CD14-positive monocyte (primary cell): ENCODE data around the gene GNA12. TPM values are rescaled to one million over a fixed set of nuclear protein-coding genes. Genes with fewer than 3 reads are reported as not detected.

Experiments
- DNase-seq, 3 donors: peaks; one replicate each; pipeline ENCODE4 v3.0.0-alpha.2; 2011 to 2022
- H2AFZ ChIP-seq: 2 replicates; pipeline ENCODE4 v1.6.0; 2012; ENCODE audit warnings: mild to moderate bottlenecking, low read depth, low read length, inconsistent platforms; ENCODE audit not compliant: insufficient read depth, poor library complexity, severe bottlenecking
- H3K27ac ChIP-seq, 2 donors: 1 replicate in 1 of 2; 2 replicates in 1 of 2; pipeline ENCODE4 v1.5.1; 2012 to 2013; ENCODE audit warnings: low read length in 2 of 2, control low read depth in 1 of 2, inconsistent platforms in 1 of 2, low read depth in 1 of 2, mild to moderate bottlenecking in 1 of 2
- H3K27me3 ChIP-seq, 2 donors: one replicate each; pipeline versions ENCODE4 v1.6.0 to v1.6.1; 2011 to 2013; ENCODE audit warnings: low read length in 2 of 2; ENCODE audit not compliant: control insufficient read depth in 2 of 2, insufficient read depth in 2 of 2
- H3K36me3 ChIP-seq, 2 donors: replicated peaks in 1 of 2; 1 replicate in 1 of 2; 2 replicates in 1 of 2; pipeline versions ENCODE4 v1.5.1 to v1.6.1; 2012 to 2013; ENCODE audit warnings: low read length in 2 of 2, control low read depth in 1 of 2, inconsistent platforms in 1 of 2, mild to moderate bottlenecking in 1 of 2; ENCODE audit not compliant: insufficient read depth in 2 of 2, control insufficient read depth in 1 of 2
- H3K4me1 ChIP-seq, 2 donors: 1 replicate in 1 of 2; 2 replicates in 1 of 2; pipeline versions ENCODE4 v1.5.1 to v1.6.1; 2012 to 2013; ENCODE audit warnings: low read length in 2 of 2, control low read depth in 1 of 2, inconsistent platforms in 1 of 2, mild to moderate bottlenecking in 1 of 2, moderate library complexity in 1 of 2; ENCODE audit not compliant: insufficient read depth in 2 of 2, control insufficient read depth in 1 of 2
- H3K4me2 ChIP-seq: replicated peaks from 2 replicates; pipeline ENCODE3; 2012; ENCODE audit warnings: low read length, moderate library complexity, mild to moderate bottlenecking; ENCODE audit not compliant: poor library complexity, severe bottlenecking; ENCODE audit errors: extremely low read depth
- H3K4me3 ChIP-seq, 3 experiments: fragments of 200-600 bp in 1 of 3; sonication (generic) in 1 of 3; replicated peaks in 1 of 3; 1 replicate in 2 of 3; 2 replicates in 1 of 3; pipeline ENCODE4 v1.5.1; 2011 to 2013; ENCODE audit warnings: low read length in 3 of 3, mild to moderate bottlenecking in 3 of 3, control low read depth in 2 of 3, low read depth in 2 of 3, inconsistent platforms in 1 of 3, moderate library complexity in 1 of 3
- H3K79me2 ChIP-seq: 2 replicates; pipeline ENCODE4 v1.6.0; 2012; ENCODE audit warnings: mild to moderate bottlenecking, control low read depth, inconsistent platforms, low read length, moderate library complexity; ENCODE audit not compliant: insufficient read depth
- H3K9ac ChIP-seq: 2 replicates; pipeline ENCODE4 v1.6.0; 2017; ENCODE audit warnings: low read length, mild to moderate bottlenecking; ENCODE audit not compliant: insufficient read depth, poor library complexity, severe bottlenecking
- H3K9me3 ChIP-seq, 2 donors: replicated peaks in 1 of 2; 1 replicate in 1 of 2; 2 replicates in 1 of 2; pipeline versions ENCODE4 v1.5.1 to v1.6.1; 2012 to 2013; ENCODE audit warnings: low read length in 2 of 2, control low read depth in 1 of 2; ENCODE audit not compliant: control insufficient read depth in 1 of 2, insufficient read depth in 1 of 2
- H4K20me1 ChIP-seq: 2 replicates; pipeline ENCODE4 v1.6.0; 2012; ENCODE audit warnings: mild to moderate bottlenecking, low read length, control low read depth, moderate library complexity; ENCODE audit not compliant: insufficient read depth
- H3K27ac Mint-ChIP-seq, 7 donors: one replicate each; pipeline ENCODE4 v1.8.0; 2020; ENCODE audit warnings: mild to moderate bottlenecking in 7 of 7, mixed read lengths in 7 of 7, moderate library complexity in 6 of 7, inconsistent platforms in 2 of 7
- H3K27me3 Mint-ChIP-seq, 3 donors: one replicate each; pipeline ENCODE4 v1.8.0; 2021 to 2022; ENCODE audit warnings: low read depth in 3 of 3, mild to moderate bottlenecking in 3 of 3, mixed read lengths in 3 of 3, moderate library complexity in 3 of 3, inconsistent platforms in 1 of 3
- H3K36me3 Mint-ChIP-seq, 2 donors: one replicate each; pipeline ENCODE4 v1.8.0; 2020; ENCODE audit warnings: mixed read lengths in 2 of 2, inconsistent platforms in 1 of 2, mild to moderate bottlenecking in 1 of 2
- H3K4me1 Mint-ChIP-seq: one replicate; pipeline ENCODE4 v1.8.0; 2020; ENCODE audit warnings: mild to moderate bottlenecking, mixed read lengths
- H3K4me3 Mint-ChIP-seq, 2 donors: one replicate each; pipeline ENCODE4 v1.8.0; 2020; ENCODE audit warnings: mild to moderate bottlenecking in 2 of 2, mixed read lengths in 2 of 2, moderate library complexity in 1 of 2
- H3K9me3 Mint-ChIP-seq, 7 donors: one replicate each; pipeline ENCODE4 v1.8.0; 2020 to 2022; ENCODE audit warnings: mixed read lengths in 7 of 7, mild to moderate bottlenecking in 6 of 7, moderate library complexity in 6 of 7, inconsistent platforms in 2 of 7
- WGBS: methylation state at CpG from one replicate; pipeline ENCODE4 v1.1.5; 2013; ENCODE audit warnings: missing lambda C conversion rate; ENCODE audit not compliant: insufficient coverage; 5-methylcytosine and 5-hydroxymethylcytosine counted together
- intact Hi-C, 2 donors: fragments of 100-400 bp; cut with micrococcal nuclease; formaldehyde crosslinking; loops; one replicate each; pipeline versions ENCODE4 v1.15.0 to v1.15.1; 2023
- polyA plus RNA-seq, 3 donors: library from polyadenylated mRNA; depleted of rRNA in 1 of 3; unstranded in 2 of 3; stranded (reverse) in 1 of 3; fragments of 300-500 nt in 2 of 3; fragments of >200 nt in 1 of 3; fragmentation: Illumina TruSeq in 2 of 3; gene quantifications; 1 replicate in 2 of 3; 2 replicates in 1 of 3; pipeline ENCODE4 v1.2.3, GENCODE V29; 2012 to 2021
- TF ChIP-seq, protein P1 (sequence below): fragments of 200-600 bp; IDR thresholded peaks from one replicate; pipeline ENCODE4 v1.8.0; 2022; ENCODE audit warnings: antibody characterized with exemption, mild to moderate bottlenecking

The GNA12 gene
- polyA plus RNA-seq, 3 donors: 3.4 to 25.9 (median 10.6) TPM

DNA sequence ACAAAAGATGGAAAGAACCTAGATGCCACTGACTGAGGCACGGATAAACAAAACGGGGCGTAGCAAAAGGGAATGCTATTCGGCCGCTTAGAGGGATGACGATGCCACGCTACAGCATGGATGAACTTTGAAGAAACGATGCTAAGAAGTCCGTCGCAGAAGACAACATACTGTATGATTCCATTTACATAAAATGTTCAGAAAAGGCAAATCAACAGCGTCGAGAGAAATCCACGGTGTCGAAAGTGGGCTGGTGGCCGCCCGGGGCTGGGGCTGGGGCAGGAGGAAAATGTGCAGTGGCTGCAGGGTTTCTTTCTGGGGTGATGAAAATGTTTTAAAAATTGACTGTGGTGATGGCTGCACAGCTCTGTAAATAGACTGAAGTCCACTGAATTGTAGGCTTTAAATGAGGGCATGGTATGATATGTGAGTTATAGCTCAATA, 24.1 kb downstream of the GNA12 start:
- no peak overlapping the region for H3K4me3 Mint-ChIP-seq
- no peak overlapping the region for H3K9ac ChIP-seq
- H3K4me3 ChIP-seq: no peak overlapping the region
- no peaks in the 10 kb centered on the region for H3K27me3 ChIP-seq
- no peak overlapping the region for H2AFZ ChIP-seq
- H3K9me3 Mint-ChIP-seq: no peaks in the 10 kb centered on the region
- H3K36me3 Mint-ChIP-seq: peaks cover 23 to 25% of the 10 kb centered on the region in 2 donors
- peaks cover 44% of the 10 kb centered on the region for H4K20me1 ChIP-seq
- peaks cover 7% of the 10 kb centered on the region in 2 donors for H3K4me1 ChIP-seq
- over 99% methylated on average over 13 of the region's 16 CpGs for WGBS
- no peak overlapping the region for H3K4me2 ChIP-seq
- no peaks in the 10 kb centered on the region for H3K36me3 ChIP-seq
- H3K27ac ChIP-seq: peak overlapping the region; percentile 36 to 80
- DNase-seq: no peak
- H3K27me3 Mint-ChIP-seq: peaks cover 0 to 3% (median 0%) of the 10 kb centered on the region in 3 donors
- peak overlapping the region in 6 of 7 donors; percentile 46 to 90 (median 64) for H3K27ac Mint-ChIP-seq
- H3K79me2 ChIP-seq: peaks cover 35% of the 10 kb centered on the region
- TF ChIP-seq, protein P1, sequence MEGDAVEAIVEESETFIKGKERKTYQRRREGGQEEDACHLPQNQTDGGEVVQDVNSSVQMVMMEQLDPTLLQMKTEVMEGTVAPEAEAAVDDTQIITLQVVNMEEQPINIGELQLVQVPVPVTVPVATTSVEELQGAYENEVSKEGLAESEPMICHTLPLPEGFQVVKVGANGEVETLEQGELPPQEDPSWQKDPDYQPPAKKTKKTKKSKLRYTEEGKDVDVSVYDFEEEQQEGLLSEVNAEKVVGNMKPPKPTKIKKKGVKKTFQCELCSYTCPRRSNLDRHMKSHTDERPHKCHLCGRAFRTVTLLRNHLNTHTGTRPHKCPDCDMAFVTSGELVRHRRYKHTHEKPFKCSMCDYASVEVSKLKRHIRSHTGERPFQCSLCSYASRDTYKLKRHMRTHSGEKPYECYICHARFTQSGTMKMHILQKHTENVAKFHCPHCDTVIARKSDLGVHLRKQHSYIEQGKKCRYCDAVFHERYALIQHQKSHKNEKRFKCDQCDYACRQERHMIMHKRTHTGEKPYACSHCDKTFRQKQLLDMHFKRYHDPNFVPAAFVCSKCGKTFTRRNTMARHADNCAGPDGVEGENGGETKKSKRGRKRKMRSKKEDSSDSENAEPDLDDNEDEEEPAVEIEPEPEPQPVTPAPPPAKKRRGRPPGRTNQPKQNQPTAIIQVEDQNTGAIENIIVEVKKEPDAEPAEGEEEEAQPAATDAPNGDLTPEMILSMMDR: no peak
- intact Hi-C loops: loop anchor here in 1 of 2 donors (5.0 kb wide), 2 partner anchors 43 to 103 kb away; no protein-coding TSS in a partner anchor
- H3K4me1 Mint-ChIP-seq: peaks cover 28% of the 10 kb centered on the region
- no peaks in the 10 kb centered on the region for H3K9me3 ChIP-seq

DNA sequence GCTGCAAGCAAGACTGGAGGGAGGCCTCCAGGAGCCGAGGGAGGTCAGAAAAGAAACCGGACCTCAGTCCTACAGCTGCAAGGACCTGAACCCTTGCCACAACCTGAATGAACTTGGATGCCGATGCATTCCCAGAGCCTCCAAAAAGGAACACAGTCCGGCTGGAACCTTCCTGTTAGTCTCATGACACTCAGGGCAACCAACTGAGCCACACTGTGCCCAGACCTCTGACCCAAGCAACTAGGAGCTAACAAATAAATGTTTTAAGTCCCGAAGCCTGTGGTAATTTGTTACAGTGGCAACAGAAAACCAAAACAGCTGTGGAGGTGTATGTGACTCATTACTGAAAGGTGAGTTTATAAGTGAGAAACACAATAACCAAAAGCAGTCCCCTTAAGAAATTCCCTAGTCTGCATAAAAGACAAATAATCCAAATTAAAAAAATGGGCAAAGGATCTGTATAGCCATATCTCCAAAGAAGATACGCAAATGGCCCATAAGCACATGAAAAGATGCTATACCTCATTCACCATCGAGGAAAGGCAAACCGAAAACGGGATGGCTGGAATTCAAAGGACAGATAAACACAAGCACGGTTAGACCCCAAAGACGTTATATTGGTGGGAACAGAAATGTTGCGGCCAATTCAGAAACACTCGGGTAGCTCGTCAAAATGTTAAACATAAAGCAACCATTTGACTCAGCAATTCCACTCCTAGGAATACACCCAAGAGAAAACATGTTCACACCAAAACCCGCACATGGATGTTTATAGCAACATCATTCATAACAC, 24.8 kb downstream of the GNA12 start:
- Histone ChIP-seq H3K9ac (no peak overlapping the region), H4K20me1 (peaks cover 41% of the 10 kb centered on the region), H2AFZ (no peak overlapping the region), H3K9me3 (no peaks in the 10 kb centered on the region), H3K4me3 (no peak overlapping the region), H3K4me2 (no peak overlapping the region), H3K4me1 (peaks cover 7% of the 10 kb centered on the region in 2 donors), H3K79me2 (peaks cover 35% of the 10 kb centered on the region), H3K36me3 (no peaks in the 10 kb centered on the region), H3K27me3 (no peaks in the 10 kb centered on the region), H3K27ac (no peak overlapping the region)
- intact Hi-C loops: no loop called here
- WGBS: 98% methylated on average over 10 of the region's 15 CpGs
- Mint-ChIP-seq H3K36me3 (peaks cover 27 to 30% of the 10 kb centered on the region in 2 donors), H3K4me1 (peaks cover 29% of the 10 kb centered on the region), H3K27me3 (peaks cover 0 to 3% (median 0%) of the 10 kb centered on the region in 3 donors), H3K4me3 (no peak overlapping the region), H3K27ac (peak overlapping the region in 6 of 7 donors; percentile 14 to 90 (median 23)), H3K9me3 (no peaks in the 10 kb centered on the region)
- TF ChIP-seq, protein P1: no peak
- no peak for DNase-seq
